GM18519 (cell line): ENCODE results near the gene CEP250.
"Not testable (repeated sequence)": the region's sequence is repeated elsewhere in the genome, so short reads cannot be mapped to it uniquely, and the experiment has no call there.

Experiments
- ATAC-seq: cut with Tn5 transposase; IDR thresholded peaks from one replicate; pipeline ENCODE4 v1.9.1; 2021; ENCODE audit warnings: mild to moderate bottlenecking, moderate library complexity; ENCODE audit not compliant: unreplicated experiment, low FRiP score

CEP250 gene

DNA sequence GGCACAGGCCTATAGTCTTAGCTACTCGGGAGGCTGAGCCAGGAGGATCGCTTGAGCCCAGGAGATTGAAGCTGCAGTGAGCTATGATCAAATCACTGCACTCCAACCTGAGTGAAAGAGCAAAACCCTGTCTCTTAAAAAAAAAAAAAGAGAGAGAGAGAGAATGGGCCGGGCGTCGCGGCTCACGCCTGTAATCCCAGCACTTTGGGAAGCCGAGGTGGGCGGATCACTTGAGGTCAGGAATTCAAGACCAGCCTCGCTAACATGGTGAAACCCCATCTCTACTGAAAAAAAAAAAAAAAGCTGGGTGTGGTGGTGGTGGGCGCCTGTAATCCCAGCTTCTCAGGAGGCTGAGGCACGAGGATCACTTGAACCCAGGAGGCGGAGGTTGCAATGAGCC, 5.5 kb upstream of the CEP250 start:
- not testable (repeated sequence) for ATAC-seq

DNA sequence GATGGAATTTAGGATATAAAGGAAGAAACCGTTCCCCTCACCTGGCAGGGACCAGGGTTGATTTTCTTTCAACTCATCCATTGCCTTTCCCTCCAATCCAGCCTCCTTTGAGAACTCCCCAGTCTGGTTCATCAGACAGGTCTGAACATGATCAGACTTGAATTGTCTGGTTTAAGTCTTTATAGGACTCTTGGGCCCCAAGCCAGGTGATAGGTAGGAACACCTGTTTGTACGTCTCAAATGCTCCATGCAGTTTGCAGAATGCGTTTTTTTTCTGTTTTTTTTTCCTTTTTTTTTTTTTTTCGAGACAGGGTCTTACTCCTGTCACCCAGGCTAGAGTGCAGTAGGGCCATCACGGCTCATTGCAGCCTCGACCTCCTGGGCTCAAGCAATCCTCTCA, 4.1 kb upstream of the CEP250 start:
- ATAC-seq = no peak

DNA sequence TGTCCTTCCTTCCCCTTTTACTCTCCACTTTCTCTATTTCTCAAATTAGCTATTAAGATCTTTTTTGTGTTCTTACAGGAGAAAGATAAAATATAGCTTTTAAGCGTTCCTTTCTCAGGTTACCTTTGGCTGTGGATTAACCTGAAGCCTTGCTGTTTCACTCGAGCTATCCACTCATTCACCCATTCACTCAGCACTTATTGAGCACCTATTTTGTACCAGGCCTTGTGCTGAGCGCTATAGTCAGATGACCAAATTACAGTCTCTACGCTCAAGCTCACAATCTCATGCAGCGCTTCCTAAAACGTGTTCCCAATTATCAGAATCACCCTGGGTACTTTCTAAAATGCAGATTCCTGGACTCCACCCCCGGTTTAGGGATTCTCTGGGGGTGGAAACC, 1.8 kb upstream of the CEP250 start:
- no peak for ATAC-seq

DNA sequence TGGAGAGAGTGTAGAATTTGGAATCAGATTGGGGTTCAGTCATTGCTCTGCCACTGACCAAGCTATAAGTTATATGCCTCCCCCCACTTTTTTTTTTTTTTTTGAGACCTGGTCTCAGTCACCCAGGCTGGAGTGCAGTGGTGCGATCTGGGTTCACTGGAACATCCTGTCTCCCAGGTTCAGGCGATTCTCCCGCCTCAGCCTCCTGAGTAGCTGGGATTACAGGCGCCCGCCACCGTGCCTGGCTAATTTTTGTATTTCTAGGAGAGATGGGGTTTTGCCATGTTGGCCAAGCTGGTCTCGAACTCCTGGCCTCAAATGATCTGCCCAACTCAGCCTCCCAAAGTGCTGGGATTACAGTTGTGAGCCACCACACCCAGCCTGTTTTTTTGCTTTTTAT, 1.3 kb downstream of the CEP250 start:
- not testable (repeated sequence) for ATAC-seq

DNA sequence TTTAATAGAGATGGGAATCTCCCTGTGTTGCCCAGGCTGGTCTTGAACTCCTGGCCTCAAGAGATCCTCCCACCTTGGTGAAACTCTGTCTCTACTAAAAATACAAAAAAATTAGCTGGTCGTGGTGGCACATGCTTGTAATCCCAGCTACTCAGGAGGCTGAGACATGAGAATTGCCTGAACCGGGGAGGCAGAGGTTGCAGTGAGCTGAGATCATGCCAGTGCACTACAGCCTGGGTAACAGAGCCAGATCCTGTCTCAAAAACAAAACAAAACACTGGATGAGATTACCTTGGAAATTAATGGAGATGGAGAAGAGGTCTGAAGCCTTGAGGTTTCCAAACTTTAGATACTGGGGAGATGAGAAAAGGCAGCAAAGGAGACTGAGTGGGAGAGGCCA, 2.1 kb downstream of the CEP250 start:
- not testable (repeated sequence) for ATAC-seq

DNA sequence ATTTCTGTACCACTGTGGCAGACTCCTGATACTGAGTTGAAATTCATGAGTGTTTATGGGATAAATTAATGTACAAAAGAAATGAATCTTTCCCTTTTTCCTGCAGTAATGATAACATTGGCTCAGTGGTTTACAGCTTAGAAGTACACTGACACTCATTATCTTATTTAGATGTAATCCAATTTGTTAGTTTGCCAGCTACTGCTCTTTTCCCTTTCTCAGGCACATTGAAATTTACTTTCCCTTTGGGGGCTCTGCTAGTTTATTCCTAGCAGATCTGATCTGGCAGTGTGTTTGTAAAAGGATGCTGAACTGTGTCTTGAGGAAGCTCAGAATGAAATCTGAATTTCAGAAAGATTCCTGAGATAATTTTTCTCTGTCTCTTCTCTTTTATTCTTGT, 3.0 kb downstream of the CEP250 start:
- ATAC-seq = no peak

DNA sequence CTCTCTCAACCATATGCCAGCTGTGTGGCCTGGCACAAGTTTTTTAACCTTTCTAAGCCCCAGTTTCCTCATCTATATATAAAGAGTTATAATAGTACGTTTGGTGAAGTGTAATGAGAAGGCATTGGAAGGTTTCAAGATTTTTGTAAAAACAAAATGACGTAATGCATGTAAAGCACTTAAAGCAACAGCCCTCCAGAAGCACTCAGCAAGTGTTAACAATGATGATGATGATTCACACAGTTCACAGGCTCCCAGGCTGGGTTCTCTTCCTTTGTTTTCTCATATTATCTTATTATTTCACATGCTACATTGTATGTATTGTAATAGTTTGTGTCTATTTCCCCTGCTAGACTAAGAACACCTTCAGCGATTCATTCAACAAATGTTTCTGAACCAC, 6.2 kb downstream of the CEP250 start:
- ATAC-seq = no peak

DNA sequence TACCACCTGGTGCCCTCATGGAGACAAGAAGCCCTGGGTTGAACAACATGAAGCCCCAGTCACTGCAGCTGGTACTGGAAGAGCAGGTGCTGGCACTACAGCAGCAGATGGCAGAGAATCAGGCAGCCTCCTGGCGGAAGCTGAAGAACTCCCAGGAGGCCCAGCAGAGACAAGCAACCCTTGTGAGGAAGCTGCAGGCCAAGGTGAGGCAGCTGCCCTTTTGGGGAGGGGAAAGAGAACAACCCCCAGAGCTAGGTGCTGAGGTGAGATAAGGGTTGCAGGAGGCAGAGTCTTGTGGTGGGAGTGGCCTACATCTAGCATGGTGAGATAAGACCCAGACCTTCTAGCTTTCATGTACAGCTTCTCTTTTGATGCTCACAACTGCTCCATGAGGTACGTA, 7.0 kb downstream of the CEP250 start:
- ATAC-seq = no peak

DNA sequence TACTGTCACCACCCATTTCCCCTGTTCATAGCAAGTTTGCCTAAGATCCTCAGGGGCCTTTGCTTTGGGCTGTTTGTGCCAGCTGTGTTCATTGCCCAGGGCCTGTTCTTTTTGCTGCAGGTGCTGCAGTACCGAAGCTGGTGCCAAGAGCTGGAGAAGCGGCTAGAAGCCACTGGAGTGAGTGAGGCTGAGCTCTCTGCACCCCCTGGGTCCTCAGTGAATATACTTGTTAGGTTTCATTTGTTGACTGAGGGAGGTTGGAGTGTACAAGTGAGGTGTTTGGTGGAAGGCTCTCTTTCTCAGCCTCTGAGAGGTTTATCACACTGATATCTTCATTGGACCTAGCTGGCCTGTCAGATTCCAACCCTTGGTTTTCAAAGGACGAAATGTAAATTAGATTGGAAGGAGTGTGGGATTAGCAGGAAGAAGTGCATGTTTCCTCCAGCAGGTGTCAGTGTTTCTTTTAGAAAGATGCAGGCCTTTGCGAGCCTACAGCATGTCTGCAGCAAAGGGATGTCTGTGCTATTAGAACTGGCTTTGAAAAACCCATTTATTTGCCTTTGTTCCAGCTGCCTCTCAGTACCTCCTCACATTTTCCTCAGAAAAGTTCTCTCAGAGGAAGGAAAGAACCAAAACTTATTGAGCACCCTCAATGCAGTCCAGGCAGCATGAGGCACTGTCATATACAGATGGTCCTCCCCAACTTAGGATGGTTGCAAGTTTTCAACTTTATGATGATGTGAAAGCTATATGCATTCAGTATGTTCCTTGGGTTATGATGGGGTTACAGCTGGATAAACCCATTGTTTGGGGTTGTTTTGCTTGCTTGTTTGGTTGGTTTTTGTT, 8.3 kb downstream of the CEP250 start:
- ATAC-seq = no peak

DNA sequence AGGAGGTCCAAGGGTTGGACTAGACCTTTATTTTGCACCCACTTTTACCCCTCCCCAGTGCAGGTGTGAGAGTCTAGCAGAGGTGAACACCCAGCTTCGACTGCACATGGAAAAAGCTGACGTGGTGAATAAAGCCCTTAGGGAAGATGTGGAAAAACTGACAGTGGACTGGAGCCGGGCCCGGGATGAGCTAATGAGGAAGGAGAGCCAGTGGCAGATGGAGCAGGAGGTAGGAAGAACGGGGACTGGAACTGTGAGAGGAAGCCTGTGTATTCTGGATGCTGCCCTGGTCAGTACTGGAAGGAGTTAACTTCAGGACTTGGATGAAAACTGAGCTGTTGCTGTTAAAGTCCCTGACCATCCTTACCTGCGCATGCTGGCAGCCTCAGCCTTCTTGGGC, 10.6 kb downstream of the CEP250 start:
- no peak for ATAC-seq

DNA sequence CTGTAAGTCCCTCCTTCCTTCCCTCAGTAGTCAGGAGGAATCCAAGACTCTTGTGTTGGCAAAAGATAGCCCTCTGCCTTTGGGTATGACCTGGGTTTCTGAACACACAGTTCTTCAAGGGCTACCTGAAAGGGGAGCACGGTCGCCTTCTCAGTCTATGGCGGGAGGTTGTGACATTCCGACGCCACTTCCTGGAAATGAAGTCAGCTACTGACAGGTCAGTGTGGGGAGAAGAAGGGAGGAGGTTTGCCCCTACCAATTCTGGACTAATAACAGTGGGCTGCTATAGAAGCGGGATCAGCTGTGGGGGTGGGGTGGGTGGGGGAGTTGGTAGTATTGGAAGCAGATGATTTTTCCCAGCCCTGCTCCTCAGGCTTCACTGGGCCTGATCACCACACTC, 11.5 kb downstream of the CEP250 start:
- ATAC-seq = no peak

DNA sequence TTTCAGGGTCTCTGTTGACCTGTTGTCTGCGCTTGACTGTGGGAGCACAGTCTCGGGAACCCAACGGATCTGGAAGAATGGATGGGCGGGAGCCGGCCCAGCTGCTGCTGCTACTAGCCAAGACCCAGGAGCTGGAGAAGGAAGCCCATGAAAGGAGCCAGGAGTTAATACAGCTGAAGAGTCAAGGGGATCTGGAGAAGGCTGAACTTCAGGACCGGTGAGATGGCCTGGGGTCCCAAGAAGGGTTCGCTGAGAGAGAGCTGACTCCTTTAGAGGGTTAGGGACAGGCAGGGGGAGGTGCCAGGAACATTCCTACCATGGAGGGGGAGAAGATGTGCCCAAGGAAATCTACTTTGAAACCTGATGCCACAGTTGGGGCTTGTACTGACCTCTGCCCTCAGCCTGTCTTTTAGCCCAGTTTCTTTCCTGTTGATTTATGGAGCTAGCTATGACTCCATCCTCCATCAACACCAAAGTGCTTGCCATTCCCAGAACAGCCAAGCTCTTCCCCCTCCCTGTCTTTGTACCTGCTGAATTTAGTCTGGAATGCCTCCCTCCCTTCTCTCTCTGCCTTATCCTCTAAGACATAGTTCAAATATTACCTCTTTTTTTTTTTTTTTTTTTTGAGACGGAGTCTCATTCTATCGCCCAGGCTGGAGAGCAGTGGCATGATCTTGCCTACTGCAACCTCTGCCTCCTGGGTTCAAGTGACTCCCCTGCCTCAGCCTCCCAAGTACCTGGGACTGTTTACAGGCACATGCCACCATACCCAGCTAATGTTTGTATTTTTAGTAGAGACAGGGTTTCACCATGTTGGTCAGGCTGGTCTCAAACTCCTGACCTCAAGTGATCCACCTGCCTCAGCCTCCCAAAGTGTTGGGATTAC, 12.2 kb downstream of the CEP250 start:
- ATAC-seq = no peak

DNA sequence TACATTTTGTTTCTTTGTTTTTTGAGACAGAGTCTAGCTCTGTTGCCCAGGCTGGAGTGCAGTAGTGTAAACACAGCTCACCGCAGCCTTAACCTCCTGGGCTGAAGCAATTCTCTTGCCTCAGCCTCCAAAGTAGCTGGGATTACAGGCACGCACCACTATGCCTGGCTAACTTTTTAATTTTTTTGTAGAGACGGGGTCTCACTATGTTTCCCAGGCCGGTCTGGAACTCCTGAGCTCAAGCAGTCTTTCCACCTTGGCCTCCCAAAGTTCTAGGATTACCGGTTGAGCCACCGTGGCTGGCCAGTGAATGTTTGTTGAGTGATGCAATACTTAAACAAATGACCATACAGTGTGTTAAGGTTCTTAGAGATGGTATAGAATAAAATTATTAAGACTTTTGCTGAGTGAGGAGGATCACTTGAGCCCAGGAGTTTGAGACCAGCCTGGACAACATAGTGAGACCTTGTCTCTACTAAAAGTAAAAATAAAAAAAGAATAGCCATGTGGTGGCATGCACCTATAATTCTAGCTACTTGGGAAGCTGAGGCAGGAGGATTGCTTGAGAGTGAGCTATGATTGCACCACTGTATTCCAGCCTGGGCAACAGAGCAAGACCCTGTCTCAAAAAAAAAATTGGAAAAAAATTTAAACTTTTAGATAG, 13.4 kb downstream of the CEP250 start:
- ATAC-seq = no peak

DNA sequence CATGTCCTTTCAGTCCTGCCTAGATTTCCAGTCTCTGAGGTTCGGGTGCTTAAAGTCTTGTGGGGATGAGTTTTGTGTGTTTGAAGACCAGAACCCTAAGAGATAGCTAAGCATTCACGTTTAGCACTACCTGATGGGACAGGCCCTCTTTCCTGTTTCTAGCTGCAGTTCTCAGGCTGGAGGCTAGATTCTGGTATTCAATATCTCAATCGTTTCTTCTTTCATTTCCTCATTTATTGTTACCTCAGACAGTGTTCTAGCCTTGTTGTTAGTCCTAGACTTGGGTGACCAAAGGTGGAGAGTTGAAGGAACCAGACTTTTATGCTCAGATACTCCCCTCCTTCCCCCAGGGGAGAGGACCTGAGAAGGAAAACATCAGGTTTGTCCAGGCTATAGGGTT, 16.8 kb downstream of the CEP250 start:
- no peak for ATAC-seq

DNA sequence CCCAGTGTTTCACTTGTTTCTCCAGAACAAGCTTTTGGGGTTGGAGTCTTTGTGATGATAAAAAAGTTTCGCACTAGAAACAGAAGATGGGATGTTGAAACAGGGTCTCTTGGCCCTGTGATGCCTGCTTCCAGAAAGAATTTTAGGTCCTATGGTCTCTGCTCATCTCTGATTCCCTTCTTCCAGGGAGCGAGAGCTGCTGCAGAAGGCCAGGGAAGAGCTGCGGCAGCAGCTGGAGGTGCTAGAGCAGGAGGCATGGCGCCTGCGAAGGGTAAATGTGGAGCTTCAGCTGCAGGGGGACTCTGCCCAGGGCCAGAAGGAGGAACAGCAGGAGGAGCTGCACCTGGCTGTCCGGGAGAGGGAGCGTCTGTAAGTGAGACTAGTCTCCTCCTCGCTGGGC, 18.3 kb downstream of the CEP250 start:
- no peak for ATAC-seq

DNA sequence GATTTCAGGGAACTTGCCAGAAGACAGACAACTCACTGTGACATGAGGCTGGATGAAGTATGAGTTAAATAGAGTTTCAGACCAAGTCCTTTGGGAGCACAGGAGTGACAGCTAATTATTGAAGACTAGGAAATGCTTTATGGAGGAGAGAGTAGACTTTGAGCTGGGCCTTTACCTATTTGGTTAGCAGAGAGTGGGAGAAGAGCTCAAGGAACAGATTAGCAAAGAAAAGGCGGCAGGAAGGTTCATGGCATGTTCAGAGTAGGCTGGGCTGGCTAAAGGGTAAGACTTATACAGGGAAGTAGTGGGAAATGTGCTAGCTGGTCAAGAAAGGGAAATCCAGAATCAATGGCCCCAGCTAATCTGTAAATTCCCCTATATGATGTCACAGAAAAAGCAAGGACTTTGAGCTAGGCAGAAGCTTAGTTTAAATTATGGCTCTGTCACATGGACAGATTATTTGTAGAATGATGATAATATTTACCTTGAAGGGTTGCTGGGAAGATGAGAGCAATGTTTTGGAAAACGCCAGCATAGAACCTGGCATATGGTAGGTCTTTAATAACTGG, 19.0 kb downstream of the CEP250 start:
- ATAC-seq = no peak

DNA sequence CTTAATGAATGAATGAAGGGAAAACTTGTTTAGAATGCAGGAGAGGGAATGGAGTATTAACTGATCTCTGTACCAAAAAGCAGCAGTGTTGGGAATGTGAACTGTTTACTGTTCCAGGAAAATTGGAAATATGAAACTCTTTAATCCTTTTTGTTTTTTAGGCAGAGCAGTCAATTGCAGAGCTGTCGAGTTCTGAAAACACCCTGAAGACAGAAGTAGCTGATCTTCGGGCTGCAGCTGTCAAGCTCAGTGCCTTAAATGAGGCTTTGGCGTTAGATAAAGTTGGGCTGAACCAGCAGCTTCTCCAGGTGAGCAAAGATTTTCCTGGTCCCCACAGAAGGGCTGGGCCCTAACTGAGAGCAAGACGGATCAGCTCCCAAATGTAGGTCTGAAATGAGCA, 20.9 kb downstream of the CEP250 start:
- no peak for ATAC-seq

DNA sequence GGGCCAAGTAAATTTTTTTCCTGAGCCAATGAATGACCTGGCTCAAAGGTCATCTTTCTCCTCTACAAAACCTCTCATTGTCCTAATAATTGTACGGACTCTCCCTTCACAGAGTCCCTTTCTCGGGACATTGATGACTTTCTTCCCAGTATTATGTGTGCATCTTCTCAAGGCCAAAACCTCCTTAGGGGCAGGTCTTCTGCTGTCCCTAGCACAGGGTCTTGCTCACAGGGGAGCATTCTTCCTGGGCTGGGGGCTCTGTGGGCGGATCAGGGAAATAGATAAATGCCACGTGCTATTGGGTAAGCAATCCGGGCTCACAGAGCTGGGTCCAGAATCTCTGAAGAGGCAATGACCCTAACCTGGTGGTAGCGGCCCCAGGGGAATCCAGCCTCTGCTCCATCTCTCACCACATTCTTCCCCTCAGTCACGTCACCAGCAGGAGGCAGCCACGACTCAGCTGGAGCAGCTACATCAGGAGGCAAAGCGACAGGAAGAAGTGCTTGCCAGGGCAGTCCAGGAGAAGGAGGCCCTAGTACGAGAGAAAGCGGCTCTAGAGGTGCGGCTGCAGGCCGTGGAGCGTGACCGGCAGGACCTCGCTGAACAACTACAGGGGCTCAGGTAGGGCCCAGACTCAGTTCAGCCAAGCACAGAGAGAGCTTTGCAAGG, 23.5 kb downstream of the CEP250 start:
- no peak for ATAC-seq

DNA sequence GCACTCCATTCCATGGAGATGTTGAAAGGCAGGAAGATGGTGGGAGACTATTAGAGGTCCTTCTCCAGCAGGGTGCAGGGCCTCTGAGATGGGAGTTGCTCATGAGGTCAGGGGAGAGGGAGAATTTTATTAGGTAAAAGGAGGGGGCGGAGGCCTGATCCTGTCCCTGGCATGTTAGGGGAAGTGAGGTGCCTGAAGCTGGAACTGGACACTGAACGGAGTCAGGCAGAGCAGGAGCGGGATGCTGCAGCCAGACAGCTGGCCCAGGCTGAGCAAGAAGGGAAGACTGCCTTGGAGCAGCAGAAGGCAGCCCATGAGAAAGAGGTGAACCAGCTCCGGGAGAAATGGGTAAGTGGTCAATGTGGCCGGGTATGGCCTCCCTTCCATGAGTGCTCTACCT, 24.4 kb downstream of the CEP250 start:
- no peak for ATAC-seq

DNA sequence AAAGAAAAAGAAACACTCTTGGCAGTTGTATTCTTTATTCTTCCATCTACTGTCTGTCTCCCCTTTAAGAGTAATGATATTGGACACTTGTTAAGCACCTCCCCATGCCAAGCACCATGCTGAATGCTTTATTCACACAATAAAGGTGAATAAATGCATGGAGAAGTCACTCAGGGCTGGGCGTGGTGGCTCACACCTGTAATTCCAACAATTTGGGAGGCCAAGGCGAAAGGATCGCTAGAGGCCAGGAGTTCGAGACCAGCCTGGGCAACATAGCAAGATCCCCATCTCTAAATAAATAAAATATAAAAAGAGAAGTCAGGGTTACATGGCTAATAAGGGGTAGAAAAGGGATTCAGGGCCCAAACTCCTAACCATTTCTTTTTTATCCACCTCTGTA, 32.1 kb downstream of the CEP250 start:
- no peak for ATAC-seq
